Kidney (tissue), 14 donors: ENCODE data around the gene RABL6. TPM values are rescaled to one million over a fixed set of nuclear protein-coding genes. Genes with fewer than 3 reads are reported as not detected.

Experiments used
- DNase-seq, 5 donors: peaks; one replicate each; pipeline ENCODE4 v3.0.0-alpha.2; 2013 to 2020
- FAIRE-seq: peaks from 2 replicates; lab custom pipeline; 2012; peaks lifted over from hg19 to GRCh38; lab: Jason Lieb, UNC
- H3K27ac ChIP-seq, 2 donors: one replicate each; pipeline ENCODE4 v1.7.0; 2013; ENCODE audit warnings: low read depth in 2 of 2, low read length in 2 of 2, inconsistent platforms in 1 of 2
- H3K27me3 ChIP-seq: one replicate; pipeline ENCODE4 v1.7.1; 2013; ENCODE audit warnings: low read length, inconsistent platforms; ENCODE audit not compliant: control insufficient read depth, insufficient read depth
- H3K36me3 ChIP-seq, 3 donors: one replicate each; pipeline versions ENCODE4 v1.7.0 to v1.7.1; 2013; ENCODE audit warnings: low read length in 3 of 3, control low read depth in 1 of 3, inconsistent platforms in 1 of 3; ENCODE audit not compliant: insufficient read depth in 3 of 3, control insufficient read depth in 2 of 3
- H3K4me1 ChIP-seq, 3 donors: one replicate each; pipeline versions ENCODE4 v1.7.0 to v1.7.1; 2013; ENCODE audit warnings: low read length in 3 of 3, inconsistent platforms in 1 of 3, low read depth in 1 of 3; ENCODE audit not compliant: control insufficient read depth in 2 of 3, insufficient read depth in 2 of 3
- H3K4me3 ChIP-seq, 3 donors: one replicate each; pipeline versions ENCODE4 v1.7.0 to v1.8.1; 2013; ENCODE audit warnings: low read length in 3 of 3, control low read depth in 1 of 3, inconsistent platforms in 1 of 3
- H3K9ac ChIP-seq, 3 donors: one replicate each; pipeline versions ENCODE4 v1.7.0 to v1.7.1; 2013; ENCODE audit warnings: low read length in 3 of 3, control low read depth in 1 of 3, inconsistent platforms in 1 of 3
- H3K9me3 ChIP-seq, 3 donors: one replicate each; pipeline versions ENCODE4 v1.7.0 to v1.7.1; 2013; ENCODE audit warnings: low read length in 3 of 3, control low read depth in 1 of 3, inconsistent platforms in 1 of 3; ENCODE audit not compliant: control insufficient read depth in 2 of 3, insufficient read depth in 1 of 3
- intact Hi-C: fragments of 100-400 bp; cut with DNase I; formaldehyde crosslinking; loops from one replicate; pipeline ENCODE4 v1.11.1; 2022
- polyA plus RNA-seq: library from polyadenylated mRNA; stranded (reverse); fragments of 350-450 nt; fragmentation: Illumina TruSeq; extraction: RNeasy Lipid Tissue Mini Kit (QIAGEN cat#74804); gene quantifications from one replicate; pipeline ENCODE4 v1.2.3, GENCODE V29; 2014; ENCODE audit warnings: low read depth, low replicate concordance; ENCODE audit not compliant: insufficient read depth
- total RNA-seq: library from RNA; stranded (reverse); fragmentation: NEBNext Ultra II Directional; extraction: Animal tissue kit (Norgen Biotek cat#: 25700); gene quantifications from one replicate; pipeline ENCODE4 v1.2.1, GENCODE V29; 2021
- TF ChIP-seq, protein P1 (sequence below): IDR thresholded peaks from 3 replicates; pipeline ENCODE4 v1.5.1; 2012; ENCODE audit warnings: mild to moderate bottlenecking, moderate library complexity, borderline replicate concordance; ENCODE audit not compliant: insufficient read depth; ENCODE audit errors: extremely low read depth
- donor health status: control.
- donor health status: control.
- donor health status: control.
- donor health status: control.
- donor health status: control.
- donor health status: DM: yes; HTN: yes; CAD: no.
- donor health status: Normal renal cell carcinoma (clear cell type).

Gene RABL6
- total and polyA plus RNA-seq, 2 donors from 2014 or later = 60.4 to 70.3 TPM

- TF ChIP-seq, protein P1, sequence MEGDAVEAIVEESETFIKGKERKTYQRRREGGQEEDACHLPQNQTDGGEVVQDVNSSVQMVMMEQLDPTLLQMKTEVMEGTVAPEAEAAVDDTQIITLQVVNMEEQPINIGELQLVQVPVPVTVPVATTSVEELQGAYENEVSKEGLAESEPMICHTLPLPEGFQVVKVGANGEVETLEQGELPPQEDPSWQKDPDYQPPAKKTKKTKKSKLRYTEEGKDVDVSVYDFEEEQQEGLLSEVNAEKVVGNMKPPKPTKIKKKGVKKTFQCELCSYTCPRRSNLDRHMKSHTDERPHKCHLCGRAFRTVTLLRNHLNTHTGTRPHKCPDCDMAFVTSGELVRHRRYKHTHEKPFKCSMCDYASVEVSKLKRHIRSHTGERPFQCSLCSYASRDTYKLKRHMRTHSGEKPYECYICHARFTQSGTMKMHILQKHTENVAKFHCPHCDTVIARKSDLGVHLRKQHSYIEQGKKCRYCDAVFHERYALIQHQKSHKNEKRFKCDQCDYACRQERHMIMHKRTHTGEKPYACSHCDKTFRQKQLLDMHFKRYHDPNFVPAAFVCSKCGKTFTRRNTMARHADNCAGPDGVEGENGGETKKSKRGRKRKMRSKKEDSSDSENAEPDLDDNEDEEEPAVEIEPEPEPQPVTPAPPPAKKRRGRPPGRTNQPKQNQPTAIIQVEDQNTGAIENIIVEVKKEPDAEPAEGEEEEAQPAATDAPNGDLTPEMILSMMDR = no peak
- Histone ChIP-seq H3K4me3 (peak overlapping the region; percentile 16 to 69 (median 62)), H3K27me3 (no peaks in the 10 kb centered on the region), H3K36me3 (peaks cover 0 to 12% (median 2%) of the 10 kb centered on the region in 3 donors), H3K27ac (no peak overlapping the region), H3K9ac (peak overlapping the region in 2 of 3 donors; percentile 28 to 42), H3K9me3 (no peaks in the 10 kb centered on the region), H3K4me1 (peaks cover 0 to 14% (median 6%) of the 10 kb centered on the region in 3 donors)
- DNase-seq = peak in 1 of 5 donors; percentile 34
- FAIRE-seq = no peak
- intact Hi-C loops = no loop called here
These were observed 1.0 kb downstream of the RABL6 start for GRCh38 chr9:136808806-136809158.

GRCh38 chr9:136814725-136815421 is 7.1 kb downstream of the RABL6 start:
- H3K36me3 ChIP-seq = peaks cover 0 to 8% (median 8%) of the 10 kb centered on the region in 3 donors
- no peak for FAIRE-seq
- no peaks in the 10 kb centered on the region for H3K9me3 ChIP-seq
- no peak overlapping the region for H3K9ac ChIP-seq
- TF ChIP-seq, protein P1 = no peak
- no peak overlapping the region for H3K27ac ChIP-seq
- intact Hi-C loops = no loop called here
- no peaks in the 10 kb centered on the region for H3K27me3 ChIP-seq
- H3K4me1 ChIP-seq = no peaks in the 10 kb centered on the region
- DNase-seq = peak in 1 of 5 donors; percentile 28
- no peak overlapping the region for H3K4me3 ChIP-seq

- Histone ChIP-seq H3K9me3 (no peaks in the 10 kb centered on the region), H3K36me3 (peaks cover 0 to 8% (median 8%) of the 10 kb centered on the region in 3 donors), H3K27ac (no peak overlapping the region), H3K4me3 (no peak overlapping the region), H3K9ac (no peak overlapping the region), H3K27me3 (no peaks in the 10 kb centered on the region), H3K4me1 (no peaks in the 10 kb centered on the region)
- TF ChIP-seq, protein P1 = no peak
- FAIRE-seq = no peak
- intact Hi-C loops = no loop called here
- DNase-seq = peak in 1 of 5 donors; percentile 3
These were observed 7.7 kb downstream of the RABL6 start for GRCh38 chr9:136815422-136815782.
